Endothelial cell of umbilical vein (primary cell): ENCODE results near the gene MUCL3. TPM values are rescaled to one million over a fixed set of nuclear protein-coding genes. Genes with fewer than 3 reads are reported as not detected.

Experiments
- BruUV-seq: library from RNA; stranded (reverse); fragments of 400-500 nt; replicated peaks from 2 replicates; lab custom pipeline; 2021; lab: Mats Ljungman, UMichigan
- CTCF ChIA-PET: fragments of 300-600, 350-600 bp; sonication (Branson Sonifier 250); formaldehyde crosslinking; loops from one replicate; lab custom pipeline; 2021; ENCODE audit warnings: antibody characterized with exemption, inconsistent platforms; lab: Charles Lee
- POLR2A ChIA-PET: fragments of 300-600, 350-600 bp; sonication (Branson Sonifier 250); formaldehyde crosslinking; loops from one replicate; lab custom pipeline; 2021; ENCODE audit warnings: antibody characterized with exemption, inconsistent platforms; lab: Charles Lee
- DNase-seq: peaks from one replicate; pipeline ENCODE4 v3.0.0-alpha.2; 2011; ENCODE audit warnings: low read depth, low spot score
- FAIRE-seq: peaks from 2 replicates; lab custom pipeline; 2011; peaks lifted over from hg19 to GRCh38; lab: Jason Lieb, UNC
- H2AFZ ChIP-seq: 2 replicates; pipeline ENCODE4 v1.6.0; 2012; ENCODE audit warnings: low read depth, low read length, control low read depth, inconsistent platforms
- H3K27ac ChIP-seq: 2 replicates; pipeline ENCODE4 v1.5.1; 2011; ENCODE audit warnings: low read depth, mild to moderate bottlenecking, control low read depth, low read length, moderate library complexity; ENCODE audit not compliant: insufficient read depth
- H3K27me3 ChIP-seq, 2 experiments: 2 replicates each; pipeline versions ENCODE4 v1.6.0 to v1.6.1; 2011; ENCODE audit warnings: low read length in 2 of 2, mixed read lengths in 1 of 2; ENCODE audit not compliant: control insufficient read depth in 2 of 2, insufficient read depth in 2 of 2
- H3K36me3 ChIP-seq, 2 experiments: 2 replicates in 1 of 2; 3 replicates in 1 of 2; pipeline ENCODE4 v1.5.1; 2011; ENCODE audit warnings: low read length in 2 of 2, mild to moderate bottlenecking in 1 of 2, moderate library complexity in 1 of 2; ENCODE audit not compliant: control insufficient read depth in 2 of 2, insufficient read depth in 2 of 2; ENCODE audit errors: extremely low read depth in 1 of 2
- H3K4me1 ChIP-seq: 3 replicates; pipeline ENCODE4 v1.5.1; 2011; ENCODE audit warnings: mild to moderate bottlenecking, low read length; ENCODE audit not compliant: control insufficient read depth, insufficient read depth; ENCODE audit errors: extremely low read depth
- H3K4me2 ChIP-seq: 2 replicates; pipeline ENCODE4 v1.6.1; 2011; ENCODE audit warnings: low read length, control low read depth, mixed read lengths; ENCODE audit not compliant: insufficient read depth
- H3K4me3 ChIP-seq, 3 experiments: fragments of 200-600 bp in 1 of 3; sonication (generic), shearing (Covaris generic) in 1 of 3; replicated peaks in 1 of 3; 2 replicates each; pipeline ENCODE4 v1.5.1; 2011 to 2016; ENCODE audit warnings: control low read depth in 3 of 3, low read length in 3 of 3, mild to moderate bottlenecking in 2 of 3, inconsistent platforms in 1 of 3, low read depth in 1 of 3, moderate library complexity in 1 of 3; ENCODE audit not compliant: insufficient read depth in 1 of 3
- H3K79me2 ChIP-seq: 2 replicates; pipeline ENCODE4 v1.6.0; 2012; ENCODE audit warnings: low read length, inconsistent platforms; ENCODE audit not compliant: control insufficient read depth, insufficient read depth
- H3K9ac ChIP-seq: replicated peaks from 2 replicates; pipeline ENCODE3; 2011; ENCODE audit warnings: low read length, control low read depth; ENCODE audit not compliant: insufficient read depth; ENCODE audit errors: extremely low read depth
- H3K9me1 ChIP-seq: replicated peaks from 3 replicates; pipeline ENCODE4 v1.6.0; 2011; ENCODE audit warnings: mild to moderate bottlenecking, low read length; ENCODE audit not compliant: control insufficient read depth, insufficient read depth; ENCODE audit errors: extremely low read depth
- H3K9me3 ChIP-seq: replicated peaks from 2 replicates; pipeline ENCODE4 v1.5.1; 2012; ENCODE audit warnings: low read length, inconsistent platforms; ENCODE audit not compliant: control insufficient read depth, insufficient read depth
- H4K20me1 ChIP-seq: replicated peaks from 2 replicates; pipeline ENCODE3; 2011; ENCODE audit warnings: mild to moderate bottlenecking, low read length; ENCODE audit not compliant: control insufficient read depth, insufficient read depth; ENCODE audit errors: extremely low read depth
- CTCF ChIP-seq, 2 donors: IDR thresholded peaks; 1 replicate in 1 of 2; 2 replicates in 1 of 2; pipeline ENCODE4 v1.5.1; 2011; ENCODE audit warnings: low read length in 2 of 2, mild to moderate bottlenecking in 2 of 2, moderate library complexity in 2 of 2, control low read depth in 1 of 2, inconsistent platforms in 1 of 2, low read depth in 1 of 2; ENCODE audit not compliant: insufficient read depth in 1 of 2; ENCODE audit errors: extremely low read depth in 1 of 2
- GATA2 ChIP-seq: IDR thresholded peaks from 2 replicates; pipeline ENCODE4 v1.7.0; 2011; ENCODE audit warnings: low read depth, mild to moderate bottlenecking, moderate library complexity, mixed read lengths, low read length; ENCODE audit not compliant: insufficient read length, insufficient read depth
- MAX ChIP-seq: IDR thresholded peaks from 2 replicates; pipeline ENCODE4 v1.6.1; 2011; ENCODE audit not compliant: insufficient read depth, insufficient read length
- MYC ChIP-seq: IDR thresholded peaks from one replicate; pipeline ENCODE4 v1.6.1; 2011; ENCODE audit warnings: mild to moderate bottlenecking, low read depth, low read length
- POLR2AphosphoS5 ChIP-seq: IDR thresholded peaks from 2 replicates; pipeline ENCODE4 v1.6.1; 2012; ENCODE audit warnings: low read depth, mild to moderate bottlenecking, control low read depth, low read length, moderate library complexity; ENCODE audit not compliant: insufficient read depth
- dilution Hi-C: fragments of 300-500 bp; cut with MboI; formaldehyde crosslinking; loops from one replicate; pipeline ENCODE4 v1.15.0; 2019; ENCODE audit warnings: low sequenced_read_pairs; ENCODE audit not compliant: extremely low pct_ligation_motif_present
- intact Hi-C: fragments of 100-400 bp; cut with micrococcal nuclease; formaldehyde crosslinking; loops from one replicate; pipeline ENCODE4 v1.10.0; 2022
- polyA plus RNA-seq, 4 experiments: library from polyadenylated mRNA; depleted of rRNA in 3 of 4; stranded (reverse) in 3 of 4; unstranded in 1 of 4; fragments of >200 nt; gene quantifications; 2 replicates each; pipeline versions ENCODE4 v1.2.1 to v1.2.3, GENCODE V29; 2011 to 2012; ENCODE audit warnings: missing spikeins in 1 of 4
- total RNA-seq: library from RNA; stranded (reverse); gene quantifications from 2 replicates; pipeline ENCODE4 v1.2.3, GENCODE V29; 2021

Gene MUCL3
- total and polyA plus RNA-seq, 2 donors (not counting 3 experiments of a cell fraction or from before 2014, with no cell fraction given) = not detected

- Histone ChIP-seq H3K9me3 (no peaks in the 10 kb centered on the region), H3K36me3 (peaks cover 2 to 33% of the 10 kb centered on the region in 2 experiments), H3K9ac (no peak overlapping the region), H2AFZ (peak overlapping the region; percentile 66), H3K27me3 (no peaks in the 10 kb centered on the region), H3K4me2 (no peak overlapping the region), H3K4me1 (peaks cover 25% of the 10 kb centered on the region), H3K4me3 (no peak overlapping the region), H4K20me1 (no peaks in the 10 kb centered on the region), H3K9me1 (no peaks in the 10 kb centered on the region), H3K79me2 (no peaks in the 10 kb centered on the region), H3K27ac (no peak overlapping the region)
- dilution Hi-C loops (no loop called here), intact Hi-C loops (loop anchor here (1.0 kb wide), 6 partner anchors 127 to 277 kb away; no protein-coding TSS in a partner anchor)
- ChIA-PET POLR2A (no interaction called here), CTCF (interaction anchor here (0.7 to 7.6 kb wide), 33 partner anchors 8 to 451 kb away, joined by 3 to 142 read pairs (median 5); partner anchors contain the start of genes DDR1, GTF2H4, MUCL3 and PSORS1C1)
- FAIRE-seq (peak; percentile 81), DNase-seq (peak; percentile 75)
- no TSS peak for BruUV-seq
- TF ChIP-seq GATA2 (no peak), CTCF (IDR thresholded peaks at IDR 0.05; ENCODE audit: extremely low read depth in 1 of 2, insufficient read depth in 1 of 2, low read depth in 1 of 2, low read length in 2 of 2) (peak; percentile 54), POLR2AphosphoS5 (no peak), MYC (no peak)
Observed at GRCh38 chr6:30915591-30915946, 25.2 kb upstream of the MUCL3 start.

- no peaks in the 10 kb centered on the region for H3K79me2 ChIP-seq
- H3K4me1 ChIP-seq = peaks cover 25% of the 10 kb centered on the region
- H3K4me3 ChIP-seq = no peak overlapping the region
- intact Hi-C loops (no loop called here), dilution Hi-C loops (no loop called here)
- no peaks in the 10 kb centered on the region for H3K9me1 ChIP-seq
- TF ChIP-seq POLR2AphosphoS5 = no peak
- TF ChIP-seq CTCF (IDR thresholded peaks at IDR 0.05; ENCODE audit: extremely low read depth in 1 of 2, insufficient read depth in 1 of 2, low read depth in 1 of 2, low read length in 2 of 2) = no peak
- TF ChIP-seq MAX = no peak
- ChIA-PET POLR2A (no interaction called here), CTCF (interaction anchor here (1.0 to 7.6 kb wide), 10 partner anchors 8 to 212 kb away, joined by 3 to 142 read pairs (median 20); partner anchors contain the start of gene GTF2H4)
- H2AFZ ChIP-seq = no peak overlapping the region
- no peak overlapping the region for H3K4me2 ChIP-seq
- H3K27ac ChIP-seq = no peak overlapping the region
- DNase-seq (no peak), FAIRE-seq (no peak)
- no peaks in the 10 kb centered on the region for H4K20me1 ChIP-seq
- H3K9me3 ChIP-seq = no peaks in the 10 kb centered on the region
- H3K9ac ChIP-seq = no peak overlapping the region
- BruUV-seq = no TSS peak
- H3K36me3 ChIP-seq = peaks cover 0 to 33% of the 10 kb centered on the region in 2 experiments
- no peaks in the 10 kb centered on the region for H3K27me3 ChIP-seq
Observed at GRCh38 chr6:30917041-30917440, 23.7 kb upstream of the MUCL3 start.
